Measurements from ENCODE around the gene TRPM5. TPM values are rescaled to one million over a fixed set of nuclear protein-coding genes. Genes with fewer than 3 reads are reported as not detected.

Gene TRPM5
- total RNA-seq, 4 donors from 2014 or later: not detected

GRCh38 chr11:2447951-2448650 lies 3.8 kb upstream of the TRPM5 start:
- no peaks in the 10 kb centered on the region for H3K9me3 ChIP-seq
- H3K27me3 ChIP-seq: peaks cover 0 to 97% (median 0%) of the 10 kb centered on the region in 4 donors
- H3K4me1 ChIP-seq: peaks cover 20 to 44% (median 20%) of the 10 kb centered on the region in 3 donors
- no peak overlapping the region for H3K27ac ChIP-seq
- no peak for DNase-seq
- intact Hi-C loops (cut with DNase I): no loop called here
- H3K4me3 ChIP-seq: no peak overlapping the region
- 72 to 89% methylated on average over 1 to 5 of the region's 10 CpGs for WGBS, 2 donors
- H3K36me3 ChIP-seq: no peaks in the 10 kb centered on the region
- TF ChIP-seq CTCF (IDR thresholded peaks at IDR 0.05) (no peak), POLR2A (IDR thresholded peaks at IDR 0.05) (no peak)

DNA sequence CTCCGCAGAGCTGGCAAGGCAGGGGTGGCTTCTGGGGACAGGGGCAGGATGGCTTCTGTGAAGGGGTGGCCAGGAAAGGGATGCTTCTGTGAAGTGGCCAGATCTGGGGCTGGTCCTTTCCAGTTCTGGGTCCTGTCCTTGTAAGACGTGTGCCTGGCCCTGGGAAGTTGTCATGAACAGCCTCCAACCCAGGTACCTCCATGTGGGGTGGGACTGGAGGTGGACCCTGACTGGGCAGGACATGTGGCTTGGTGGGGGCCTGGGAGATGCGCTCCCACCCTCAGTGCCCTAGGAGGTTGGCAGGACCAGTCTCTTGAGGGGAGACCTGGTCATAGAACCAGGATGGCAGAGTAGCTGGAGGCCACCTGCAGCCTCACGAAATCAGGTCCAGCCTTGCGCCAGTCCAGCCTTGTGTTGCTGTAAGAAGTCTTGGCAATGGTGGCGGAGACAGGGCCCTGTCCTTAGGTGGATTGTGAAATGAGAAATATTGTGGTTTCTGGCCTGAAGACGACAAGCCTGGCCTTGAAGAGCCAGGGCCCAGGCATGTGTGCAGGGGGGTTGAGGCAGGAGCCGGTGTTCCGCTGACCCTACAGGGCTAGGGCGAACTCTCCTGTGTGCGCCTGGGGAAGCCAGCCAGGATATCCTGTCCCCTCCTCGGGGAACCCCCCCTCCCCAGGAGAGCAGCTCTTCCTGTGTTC lies 3.1 kb upstream of the TRPM5 start:
- no peak overlapping the region for H3K27ac ChIP-seq
- peaks cover 0 to 94% (median 0%) of the 10 kb centered on the region in 4 donors for H3K27me3 ChIP-seq
- no peak overlapping the region for H3K4me3 ChIP-seq

DNA sequence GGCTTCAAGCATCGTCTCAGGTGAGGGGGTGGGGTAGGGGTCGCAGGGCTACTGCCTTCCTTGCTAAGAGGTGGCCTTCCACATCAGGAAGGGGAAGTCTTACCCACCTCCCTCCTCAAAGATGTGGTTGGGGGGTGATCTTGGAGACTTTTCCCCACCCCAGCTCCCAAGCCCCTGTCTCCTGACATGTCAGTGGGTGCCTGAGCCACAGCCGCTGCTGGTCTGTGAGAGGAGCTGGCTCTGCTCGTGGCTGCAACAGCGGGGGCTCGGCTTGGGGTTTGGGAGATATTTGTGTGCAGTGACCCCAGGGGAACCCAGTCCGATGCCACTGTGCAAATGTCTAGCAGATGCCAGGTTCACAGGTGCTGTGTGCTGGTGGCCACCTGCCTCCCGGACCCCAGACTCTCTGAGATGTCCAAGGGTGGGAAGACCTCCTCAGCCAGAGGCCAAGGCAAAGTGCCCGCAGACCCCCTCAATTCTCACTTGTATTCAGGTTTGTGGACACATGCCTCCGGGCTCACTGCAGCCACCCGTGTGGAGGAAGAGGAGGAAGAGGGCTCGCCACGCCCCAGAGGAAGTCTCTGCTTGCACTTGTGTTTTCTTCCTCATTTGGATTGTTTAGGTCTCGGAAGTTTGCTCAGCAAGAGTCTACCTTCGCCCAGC lies 2.4 kb upstream of the TRPM5 start:
- no peak for DNase-seq
- WGBS, 2 donors: 61% methylated on average over 9 of the region's 15 CpGs; no CpG with 5 or more reads in 1 of the 2 donors
- H3K36me3 ChIP-seq: no peaks in the 10 kb centered on the region
- no peaks in the 10 kb centered on the region for H3K9me3 ChIP-seq
- no peak for TF ChIP-seq CTCF (IDR thresholded peaks at IDR 0.05)
- peak in 1 of 4 donors; percentile 7 for TF ChIP-seq POLR2A (IDR thresholded peaks at IDR 0.05)
- peaks cover 20 to 40% (median 20%) of the 10 kb centered on the region in 3 donors for H3K4me1 ChIP-seq
- H3K27ac ChIP-seq: no peak overlapping the region
- H3K4me3 ChIP-seq: peak overlapping the region in 1 of 4 donors; percentile 66
- H3K27me3 ChIP-seq: peaks cover 0 to 91% (median 0%) of the 10 kb centered on the region in 4 donors
- intact Hi-C loops (cut with DNase I): no loop called here

More for the DNA sequence above, 3.1 kb upstream of the TRPM5 start:
- no peak for TF ChIP-seq CTCF (IDR thresholded peaks at IDR 0.05)
- no peak for TF ChIP-seq POLR2A (IDR thresholded peaks at IDR 0.05)
- intact Hi-C loops (cut with DNase I): no loop called here
- Histone ChIP-seq H3K9me3 (no peaks in the 10 kb centered on the region), H3K36me3 (no peaks in the 10 kb centered on the region), H3K4me1 (peaks cover 20 to 43% (median 20%) of the 10 kb centered on the region in 3 donors)
- 57 to 76% methylated on average over 4 to 8 of the region's 12 CpGs for WGBS, 2 donors
- DNase-seq: no peak

DNA sequence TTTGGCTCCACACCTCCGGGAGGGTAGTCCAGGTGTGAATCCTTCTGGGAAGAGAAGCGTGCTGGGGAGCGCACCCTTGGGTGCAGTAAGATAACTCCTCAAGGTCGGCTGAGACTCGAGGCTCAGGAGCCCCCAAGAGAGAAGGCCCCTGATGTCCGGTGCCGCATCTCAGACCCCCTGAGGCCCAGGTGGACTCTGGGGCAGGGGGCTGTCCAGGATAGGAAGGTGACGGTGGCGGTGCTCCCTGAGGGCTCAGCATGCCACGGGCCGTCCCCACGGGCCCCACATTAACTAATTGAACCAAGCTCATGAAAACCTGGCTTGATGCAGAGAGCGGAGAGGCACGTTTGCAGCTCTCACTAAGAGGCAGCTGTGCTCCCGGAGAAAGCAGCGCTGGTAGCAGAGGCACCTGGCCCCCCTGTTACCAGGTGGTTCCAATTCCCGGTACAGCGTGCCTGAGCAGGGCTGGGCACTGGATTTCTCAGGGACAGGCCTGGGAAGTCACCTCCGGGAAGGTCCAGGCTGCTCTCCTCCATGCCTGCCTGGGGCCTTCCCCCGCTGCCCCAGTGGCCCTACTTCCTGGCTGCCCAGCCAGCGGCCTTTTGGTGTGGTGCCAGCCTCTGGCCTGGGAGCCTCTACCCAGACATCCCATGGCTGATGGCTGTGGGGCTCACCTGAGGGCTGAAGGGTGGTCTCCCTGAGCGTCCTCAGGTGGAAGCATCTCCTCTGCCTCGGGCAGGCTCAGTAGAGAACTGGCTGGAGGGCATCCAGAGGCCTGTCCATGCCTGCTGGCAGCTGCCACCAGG lies 1.6 kb upstream of the TRPM5 start:
- 28 to 47% methylated on average over 8 to 9 of the region's 23 CpGs for WGBS, 2 donors
- peaks cover 0 to 91% (median 0%) of the 10 kb centered on the region in 4 donors for H3K27me3 ChIP-seq
- no peak for TF ChIP-seq POLR2A (IDR thresholded peaks at IDR 0.05)
- TF ChIP-seq CTCF (IDR thresholded peaks at IDR 0.05): no peak
- H3K36me3 ChIP-seq: no peaks in the 10 kb centered on the region
- H3K9me3 ChIP-seq: no peaks in the 10 kb centered on the region
- no peak for DNase-seq
- peak overlapping the region in 3 of 4 donors; percentile 26 to 66 (median 45) for H3K4me3 ChIP-seq
- H3K4me1 ChIP-seq: peaks cover 20 to 40% (median 20%) of the 10 kb centered on the region in 3 donors
- no peak overlapping the region for H3K27ac ChIP-seq
- intact Hi-C loops (cut with DNase I): no loop called here

Data from esophagus squamous epithelium (tissue), 5 donors.